ENCODE data around the gene INPP5D. TPM values are rescaled to one million over a fixed set of nuclear protein-coding genes. Genes with fewer than 3 reads are reported as not detected.

Gene INPP5D
- total and polyA plus RNA-seq, 2 donors (not counting 1 experiment from before 2014, with no cell fraction given): 152 to 444 TPM

DNA sequence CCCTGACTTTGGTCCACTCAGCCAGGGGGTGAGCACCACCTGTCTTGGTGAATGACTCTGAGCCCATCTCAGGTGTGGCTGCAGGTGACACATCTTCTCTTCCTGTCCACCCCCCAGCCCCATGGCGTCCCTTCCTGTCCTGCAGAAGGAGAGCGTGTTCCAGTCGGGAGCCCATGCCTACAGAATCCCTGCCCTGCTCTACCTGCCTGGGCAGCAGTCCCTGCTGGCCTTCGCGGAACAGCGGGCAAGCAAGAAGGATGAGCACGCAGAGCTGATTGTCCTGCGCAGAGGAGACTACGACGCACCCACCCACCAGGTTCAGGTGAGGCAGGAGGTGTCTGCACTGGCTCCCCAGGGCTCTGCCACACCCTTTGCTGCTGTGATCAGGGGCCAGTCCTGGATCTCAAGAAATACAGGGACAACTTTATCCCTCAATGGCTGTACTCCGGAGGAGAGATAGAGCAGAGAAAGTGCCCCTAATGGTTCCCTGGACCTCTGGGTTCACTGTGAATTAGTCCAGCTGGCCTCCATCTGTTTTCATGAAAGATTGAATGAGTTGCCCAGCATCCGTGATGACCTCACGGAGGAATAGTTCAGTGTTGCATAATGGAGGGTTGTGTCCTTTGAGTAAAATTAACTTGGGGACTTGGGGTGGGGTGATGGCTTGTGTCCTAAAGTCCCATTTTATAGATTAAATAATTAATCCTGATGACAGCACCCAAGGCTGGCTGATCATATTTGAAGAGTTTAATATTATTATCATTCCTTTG, 27.4 kb upstream of the INPP5D start, which contains the start of gene NEU2:
TSS of gene NEU2 (plus strand) at position 122 of the 770 bp plus-strand sequence. CDS start at position 122, 0 bp downstream.
- Mint-ChIP-seq H3K27ac (no peak within 1 kb of the TSS), H3K27me3 (no peaks in the 10 kb centered on the region), H3K4me3 (no peak within 1 kb of the TSS), H3K9me3 (ENCODE audit: insufficient read depth) (no peaks in the 10 kb centered on the region), H3K4me1 (no peaks in the 10 kb centered on the region)
- TF ChIP-seq, protein P1, sequence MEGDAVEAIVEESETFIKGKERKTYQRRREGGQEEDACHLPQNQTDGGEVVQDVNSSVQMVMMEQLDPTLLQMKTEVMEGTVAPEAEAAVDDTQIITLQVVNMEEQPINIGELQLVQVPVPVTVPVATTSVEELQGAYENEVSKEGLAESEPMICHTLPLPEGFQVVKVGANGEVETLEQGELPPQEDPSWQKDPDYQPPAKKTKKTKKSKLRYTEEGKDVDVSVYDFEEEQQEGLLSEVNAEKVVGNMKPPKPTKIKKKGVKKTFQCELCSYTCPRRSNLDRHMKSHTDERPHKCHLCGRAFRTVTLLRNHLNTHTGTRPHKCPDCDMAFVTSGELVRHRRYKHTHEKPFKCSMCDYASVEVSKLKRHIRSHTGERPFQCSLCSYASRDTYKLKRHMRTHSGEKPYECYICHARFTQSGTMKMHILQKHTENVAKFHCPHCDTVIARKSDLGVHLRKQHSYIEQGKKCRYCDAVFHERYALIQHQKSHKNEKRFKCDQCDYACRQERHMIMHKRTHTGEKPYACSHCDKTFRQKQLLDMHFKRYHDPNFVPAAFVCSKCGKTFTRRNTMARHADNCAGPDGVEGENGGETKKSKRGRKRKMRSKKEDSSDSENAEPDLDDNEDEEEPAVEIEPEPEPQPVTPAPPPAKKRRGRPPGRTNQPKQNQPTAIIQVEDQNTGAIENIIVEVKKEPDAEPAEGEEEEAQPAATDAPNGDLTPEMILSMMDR (IDR thresholded peaks at IDR 0.05): no peak
- TF ChIP-seq EZH2 (IDR thresholded peaks at IDR 0.05; ENCODE audit: borderline replicate concordance, insufficient read depth, low read depth, low read length, poor library complexity, severe bottlenecking): no peak
- Histone ChIP-seq H4K20me1 (ENCODE audit: control insufficient read depth, insufficient read depth, low read length, poor library complexity, severe bottlenecking) (no peaks in the 10 kb centered on the region), H3K27ac (ENCODE audit: low read length in 2 of 2) (no peak within 1 kb of the TSS), H3K9me3 (ENCODE audit: control extremely low read depth in 1 of 3, control insufficient read depth in 2 of 3, insufficient read depth in 1 of 3, low read length in 2 of 3) (no peaks in the 10 kb centered on the region), H3K4me1 (ENCODE audit: control insufficient read depth in 2 of 2, insufficient read depth in 2 of 2, low read length in 2 of 2) (no peaks in the 10 kb centered on the region), H3K36me3 (replicated peaks in 1 of 2; ENCODE audit: control extremely low read depth in 1 of 2, control insufficient read depth in 1 of 2, extremely low read depth in 1 of 2, insufficient read depth in 2 of 2, low read length in 1 of 2) (no peaks in the 10 kb centered on the region), H3K4me2 (replicated peaks; ENCODE audit: low read depth, low read length, poor library complexity, severe bottlenecking) (no peak within 1 kb of the TSS), H3K4me3 (ENCODE audit: control extremely low read depth in 1 of 5, extremely low read depth in 1 of 5, insufficient read depth in 1 of 5, low read depth in 2 of 5, low read length in 4 of 5) (no peak within 1 kb of the TSS), H3K27me3 (replicated peaks in 1 of 4; ENCODE audit: control extremely low read depth in 1 of 4, control insufficient read depth in 3 of 4, insufficient read depth in 4 of 4, low read length in 3 of 4) (no peaks in the 10 kb centered on the region), H2AFZ (ENCODE audit: insufficient read depth, low read depth, low read length, poor library complexity, severe bottlenecking) (no peak within 1 kb of the TSS), H3K79me2 (ENCODE audit: control insufficient read depth, insufficient read depth, low read length) (no peaks in the 10 kb centered on the region), H3K9ac (ENCODE audit: low read length) (no peak within 1 kb of the TSS)
- ATAC-seq (ENCODE audit: low read depth) (no peak), DNase-seq (no peak)
- CTCF ChIA-PET: interaction anchor here (1.6 to 6.1 kb wide), 2 partner anchors 21 to 179 kb away, joined by 7 to 39 read pairs; no protein-coding TSS in a partner anchor
- intact Hi-C loops (cut with micrococcal nuclease): no loop called here
- 95% methylated on average over 11 of the region's 13 CpGs for WGBS (ENCODE audit: insufficient coverage)
- POLR2A ChIA-PET: no interaction called here

DNA sequence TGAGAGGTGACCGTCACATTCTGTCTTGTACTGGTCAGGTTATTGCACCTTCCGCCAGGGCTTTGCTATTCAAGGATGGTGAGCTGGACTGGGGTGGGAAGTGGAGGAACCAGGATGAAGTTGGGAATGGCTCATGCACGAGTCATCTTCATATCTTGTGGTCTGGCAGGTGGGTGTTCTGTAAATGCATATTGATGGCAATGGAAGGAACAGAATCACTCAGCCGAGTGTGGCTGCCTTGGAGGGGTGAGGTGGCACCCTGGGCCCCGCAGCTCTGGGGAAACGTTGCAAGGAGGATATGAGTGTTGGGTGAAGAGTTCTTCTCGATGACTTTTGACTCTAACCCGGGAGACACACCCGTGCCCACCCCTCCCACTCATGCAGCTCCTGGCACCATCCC, 26.5 kb upstream of the INPP5D start:
- Histone ChIP-seq H2AFZ (ENCODE audit: insufficient read depth, low read depth, low read length, poor library complexity, severe bottlenecking) (no peak overlapping the region), H3K79me2 (ENCODE audit: control insufficient read depth, insufficient read depth, low read length) (no peaks in the 10 kb centered on the region), H3K4me3 (ENCODE audit: control extremely low read depth in 1 of 5, extremely low read depth in 1 of 5, insufficient read depth in 1 of 5, low read depth in 2 of 5, low read length in 4 of 5) (no peak overlapping the region), H4K20me1 (ENCODE audit: control insufficient read depth, insufficient read depth, low read length, poor library complexity, severe bottlenecking) (no peaks in the 10 kb centered on the region), H3K27ac (ENCODE audit: low read length in 2 of 2) (no peak overlapping the region), H3K36me3 (replicated peaks in 1 of 2; ENCODE audit: control extremely low read depth in 1 of 2, control insufficient read depth in 1 of 2, extremely low read depth in 1 of 2, insufficient read depth in 2 of 2, low read length in 1 of 2) (no peaks in the 10 kb centered on the region), H3K9ac (ENCODE audit: low read length) (no peak overlapping the region), H3K27me3 (replicated peaks in 1 of 4; ENCODE audit: control extremely low read depth in 1 of 4, control insufficient read depth in 3 of 4, insufficient read depth in 4 of 4, low read length in 3 of 4) (no peaks in the 10 kb centered on the region), H3K4me1 (ENCODE audit: control insufficient read depth in 2 of 2, insufficient read depth in 2 of 2, low read length in 2 of 2) (no peaks in the 10 kb centered on the region), H3K4me2 (replicated peaks; ENCODE audit: low read depth, low read length, poor library complexity, severe bottlenecking) (no peak overlapping the region), H3K9me3 (ENCODE audit: control extremely low read depth in 1 of 3, control insufficient read depth in 2 of 3, insufficient read depth in 1 of 3, low read length in 2 of 3) (no peaks in the 10 kb centered on the region)
- ChIA-PET POLR2A (no interaction called here), CTCF (interaction anchor here (1.4 to 6.1 kb wide), 3 partner anchors 20 to 180 kb away, joined by 3 to 39 read pairs (median 7); no protein-coding TSS in a partner anchor)
- 73% methylated on average over 6 of the region's 9 CpGs for WGBS (ENCODE audit: insufficient coverage)
- no peaks in the 10 kb centered on the region for H3K4me1 Mint-ChIP-seq
- intact Hi-C loops (cut with micrococcal nuclease): no loop called here
- no peaks in the 10 kb centered on the region for H3K9me3 Mint-ChIP-seq (ENCODE audit: insufficient read depth)
- no peak overlapping the region for H3K27ac Mint-ChIP-seq
- no peaks in the 10 kb centered on the region for H3K27me3 Mint-ChIP-seq
- no peak for DNase-seq
- no peak for ATAC-seq (ENCODE audit: low read depth)
- no peak for TF ChIP-seq EZH2 (IDR thresholded peaks at IDR 0.05; ENCODE audit: borderline replicate concordance, insufficient read depth, low read depth, low read length, poor library complexity, severe bottlenecking)
- H3K4me3 Mint-ChIP-seq: no peak overlapping the region
